ENCODE results near the gene TMEM175. TPM values are rescaled to one million over a fixed set of nuclear protein-coding genes. Genes with fewer than 3 reads are reported as not detected.

The TMEM175 gene
- total RNA-seq, 1 donor = 8.2 TPM

DNA sequence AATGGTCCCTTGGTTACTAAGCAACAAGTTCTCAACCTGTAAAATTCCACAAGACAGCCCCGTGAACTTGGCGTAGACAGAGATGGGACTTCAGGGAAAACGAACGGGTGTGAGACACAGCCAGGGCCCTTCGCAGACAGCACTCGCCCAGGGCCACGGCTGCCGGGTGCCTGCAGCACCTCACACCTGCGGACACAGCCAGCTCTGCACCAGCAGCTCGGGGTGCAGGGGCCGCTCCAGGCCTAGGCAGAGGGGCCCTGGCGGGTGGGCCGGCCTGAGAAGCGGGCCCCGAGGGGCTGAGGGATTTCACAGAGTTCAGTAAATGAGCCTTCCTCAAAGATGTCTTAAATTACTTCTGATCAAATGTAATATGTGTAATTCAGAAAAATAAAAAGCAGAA is 34.1 kb upstream of the TMEM175 start:
- no peak overlapping the region for H3K4me3 ChIP-seq (ENCODE audit: low read depth, low read length)
- DNase-seq (ENCODE audit: low read depth) = no peak
- TF ChIP-seq, protein P1, sequence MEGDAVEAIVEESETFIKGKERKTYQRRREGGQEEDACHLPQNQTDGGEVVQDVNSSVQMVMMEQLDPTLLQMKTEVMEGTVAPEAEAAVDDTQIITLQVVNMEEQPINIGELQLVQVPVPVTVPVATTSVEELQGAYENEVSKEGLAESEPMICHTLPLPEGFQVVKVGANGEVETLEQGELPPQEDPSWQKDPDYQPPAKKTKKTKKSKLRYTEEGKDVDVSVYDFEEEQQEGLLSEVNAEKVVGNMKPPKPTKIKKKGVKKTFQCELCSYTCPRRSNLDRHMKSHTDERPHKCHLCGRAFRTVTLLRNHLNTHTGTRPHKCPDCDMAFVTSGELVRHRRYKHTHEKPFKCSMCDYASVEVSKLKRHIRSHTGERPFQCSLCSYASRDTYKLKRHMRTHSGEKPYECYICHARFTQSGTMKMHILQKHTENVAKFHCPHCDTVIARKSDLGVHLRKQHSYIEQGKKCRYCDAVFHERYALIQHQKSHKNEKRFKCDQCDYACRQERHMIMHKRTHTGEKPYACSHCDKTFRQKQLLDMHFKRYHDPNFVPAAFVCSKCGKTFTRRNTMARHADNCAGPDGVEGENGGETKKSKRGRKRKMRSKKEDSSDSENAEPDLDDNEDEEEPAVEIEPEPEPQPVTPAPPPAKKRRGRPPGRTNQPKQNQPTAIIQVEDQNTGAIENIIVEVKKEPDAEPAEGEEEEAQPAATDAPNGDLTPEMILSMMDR (IDR thresholded peaks at IDR 0.05; ENCODE audit: insufficient read depth, low read depth, low read length) = no peak

DNA sequence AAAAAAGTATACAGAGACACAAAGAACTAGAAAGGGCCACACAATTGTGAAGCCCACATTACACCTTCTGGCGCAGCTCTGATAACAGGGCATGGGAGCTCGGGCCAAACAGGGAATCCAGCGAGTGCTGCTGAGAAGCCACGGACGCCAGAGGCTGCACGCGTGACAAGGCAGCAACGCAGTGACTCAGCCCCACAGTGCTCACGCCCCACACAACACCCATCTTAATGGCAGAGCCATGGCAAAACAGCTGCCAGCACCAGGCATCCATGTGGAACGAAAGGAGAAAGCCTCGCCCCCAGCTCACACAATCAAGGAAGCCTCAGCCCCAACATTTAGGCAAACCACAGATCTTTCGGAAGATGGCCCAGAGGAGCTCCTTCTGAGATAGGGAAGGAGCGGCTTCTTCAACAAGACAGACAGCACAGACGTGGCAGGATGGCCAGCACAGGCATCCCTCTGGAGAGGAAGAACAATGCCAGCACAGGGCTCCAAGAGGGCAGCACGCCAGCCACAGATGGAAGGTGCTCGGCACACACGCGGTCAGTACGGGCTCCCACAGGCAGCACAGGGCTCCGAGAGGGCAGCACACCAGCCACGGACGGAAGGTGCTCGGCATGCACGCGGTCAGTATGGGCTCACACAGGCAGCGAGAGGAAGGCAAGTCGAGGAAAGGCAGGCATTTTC is 33.2 kb upstream of the TMEM175 start:
- no peak for DNase-seq (ENCODE audit: low read depth)
- no peak overlapping the region for H3K4me3 ChIP-seq (ENCODE audit: low read depth, low read length)
- TF ChIP-seq, protein P1 (IDR thresholded peaks at IDR 0.05; ENCODE audit: insufficient read depth, low read depth, low read length) = no peak

DNA sequence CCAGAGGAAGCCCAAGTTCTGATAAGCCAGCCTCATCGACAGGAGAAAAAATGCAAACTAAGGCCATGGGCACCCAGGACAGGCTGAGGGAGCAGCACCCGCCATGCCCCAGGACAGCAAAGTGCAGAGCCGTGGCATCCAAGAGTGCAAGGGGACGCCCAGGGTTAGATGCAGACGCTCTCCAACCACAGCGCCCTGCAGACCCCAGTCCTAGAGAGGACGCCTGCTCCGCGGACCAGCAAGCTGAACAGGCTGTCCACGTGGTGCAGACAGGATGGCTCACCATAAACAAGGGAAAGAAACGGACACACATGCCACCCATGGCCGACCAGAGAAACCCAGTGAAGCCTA is 32.7 kb upstream of the TMEM175 start:
- TF ChIP-seq, protein P1 (IDR thresholded peaks at IDR 0.05; ENCODE audit: insufficient read depth, low read depth, low read length) = no peak
- no peak overlapping the region for H3K4me3 ChIP-seq (ENCODE audit: low read depth, low read length)

DNA sequence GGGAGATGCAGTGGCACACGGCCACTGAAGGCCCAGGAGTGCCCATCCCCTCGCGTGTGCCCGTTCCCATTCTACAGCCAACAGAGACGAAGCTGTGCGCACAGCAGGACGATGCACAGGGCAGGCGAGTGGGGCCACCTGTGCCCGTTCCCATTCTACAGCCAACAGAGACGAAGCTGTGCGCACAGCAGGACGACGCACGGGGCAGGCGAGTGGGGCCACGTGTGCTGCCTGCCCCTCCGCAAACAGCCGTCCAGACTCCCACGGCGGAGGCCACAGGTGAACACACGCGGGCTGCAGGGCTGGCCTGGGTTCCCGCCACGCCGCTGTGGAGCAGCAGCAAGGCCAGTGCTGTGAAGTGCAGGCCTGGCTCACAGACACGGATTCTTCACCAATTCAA is 32.2 kb upstream of the TMEM175 start:
- DNase-seq (ENCODE audit: low read depth) = no peak
- H3K4me3 ChIP-seq (ENCODE audit: low read depth, low read length) = no peak overlapping the region
- TF ChIP-seq, protein P1 (IDR thresholded peaks at IDR 0.05; ENCODE audit: insufficient read depth, low read depth, low read length) = no peak

More for the DNA sequence above, 32.7 kb upstream of the TMEM175 start:
- DNase-seq (ENCODE audit: low read depth) = no peak

DNA sequence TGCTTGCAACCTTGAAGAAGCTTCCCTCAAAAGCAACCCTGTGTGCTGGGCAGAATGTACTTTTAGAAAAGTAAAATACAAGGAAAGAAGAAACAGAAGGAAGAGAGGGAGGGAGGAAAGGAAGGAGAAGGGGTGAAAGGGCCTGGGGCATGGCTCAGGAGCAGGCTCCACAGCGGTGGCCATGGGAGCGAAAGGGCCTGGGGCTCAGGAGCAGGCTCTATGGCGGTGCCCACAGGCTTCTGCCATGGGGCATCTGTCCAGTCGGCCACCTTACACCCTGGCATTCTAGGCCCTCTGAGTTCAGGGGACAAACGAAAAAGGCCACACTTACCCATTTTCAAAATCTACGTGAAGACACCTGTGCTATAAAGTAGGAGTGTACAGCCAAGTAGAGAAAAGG is 31.5 kb upstream of the TMEM175 start:
- no peak for DNase-seq (ENCODE audit: low read depth)
- TF ChIP-seq, protein P1 (IDR thresholded peaks at IDR 0.05; ENCODE audit: insufficient read depth, low read depth, low read length) = no peak
- no peak overlapping the region for H3K4me3 ChIP-seq (ENCODE audit: low read depth, low read length)

DNA sequence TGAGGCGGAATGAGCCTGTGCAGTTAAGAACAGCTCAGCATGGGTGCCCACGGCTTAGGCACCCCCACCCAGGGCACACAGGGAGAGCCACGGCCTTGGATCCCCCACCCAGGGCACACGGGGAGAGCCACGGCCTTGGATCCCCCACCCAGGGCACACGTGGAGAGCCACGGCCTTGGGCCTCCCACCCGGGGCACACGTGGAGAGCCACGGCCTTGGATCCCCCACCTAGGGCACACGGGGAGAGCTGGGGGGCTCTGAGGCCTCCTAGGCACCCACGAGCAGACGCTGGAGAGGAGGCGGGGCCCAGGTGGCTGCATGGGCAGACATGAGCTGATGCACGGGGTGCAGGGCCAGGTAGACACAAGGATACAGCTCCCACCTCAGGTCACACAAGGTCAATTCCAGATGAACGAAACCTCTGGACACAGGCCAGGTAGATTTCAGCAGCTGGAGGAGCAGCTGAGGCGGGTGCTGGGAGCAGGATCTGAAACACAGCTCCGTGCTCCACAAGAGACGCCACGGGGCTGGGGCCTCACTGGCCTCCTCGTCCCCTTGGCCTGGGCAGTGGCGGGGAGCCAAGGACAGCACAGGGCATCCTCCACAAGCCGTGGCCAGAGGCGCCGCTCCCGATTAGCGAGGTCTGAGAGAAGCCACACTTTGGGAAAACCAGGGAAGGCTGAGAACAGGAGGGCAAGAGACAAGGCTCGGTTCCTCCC is 30.9 kb upstream of the TMEM175 start:
- DNase-seq (ENCODE audit: low read depth) = no peak
- H3K4me3 ChIP-seq (ENCODE audit: low read depth, low read length) = no peak overlapping the region
- TF ChIP-seq, protein P1 (IDR thresholded peaks at IDR 0.05; ENCODE audit: insufficient read depth, low read depth, low read length) = no peak

Measured in fibroblast of villous mesenchyme (primary cell).